ENCODE measurements around the gene DNAJA2.

Gene DNAJA2

GRCh38 chr16:46968063-46968435 lies 5.4 kb downstream of the DNAJA2 start:
- TF ChIP-seq, protein P1, sequence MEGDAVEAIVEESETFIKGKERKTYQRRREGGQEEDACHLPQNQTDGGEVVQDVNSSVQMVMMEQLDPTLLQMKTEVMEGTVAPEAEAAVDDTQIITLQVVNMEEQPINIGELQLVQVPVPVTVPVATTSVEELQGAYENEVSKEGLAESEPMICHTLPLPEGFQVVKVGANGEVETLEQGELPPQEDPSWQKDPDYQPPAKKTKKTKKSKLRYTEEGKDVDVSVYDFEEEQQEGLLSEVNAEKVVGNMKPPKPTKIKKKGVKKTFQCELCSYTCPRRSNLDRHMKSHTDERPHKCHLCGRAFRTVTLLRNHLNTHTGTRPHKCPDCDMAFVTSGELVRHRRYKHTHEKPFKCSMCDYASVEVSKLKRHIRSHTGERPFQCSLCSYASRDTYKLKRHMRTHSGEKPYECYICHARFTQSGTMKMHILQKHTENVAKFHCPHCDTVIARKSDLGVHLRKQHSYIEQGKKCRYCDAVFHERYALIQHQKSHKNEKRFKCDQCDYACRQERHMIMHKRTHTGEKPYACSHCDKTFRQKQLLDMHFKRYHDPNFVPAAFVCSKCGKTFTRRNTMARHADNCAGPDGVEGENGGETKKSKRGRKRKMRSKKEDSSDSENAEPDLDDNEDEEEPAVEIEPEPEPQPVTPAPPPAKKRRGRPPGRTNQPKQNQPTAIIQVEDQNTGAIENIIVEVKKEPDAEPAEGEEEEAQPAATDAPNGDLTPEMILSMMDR (conservative IDR thresholded peaks at IDR 0.05; ENCODE audit: low read depth, low read length) = no peak
- no peak overlapping the region for H3K4me3 ChIP-seq (ENCODE audit: low read depth, low read length)
- DNase-seq (ENCODE audit: low read depth) = no peak

DNA sequence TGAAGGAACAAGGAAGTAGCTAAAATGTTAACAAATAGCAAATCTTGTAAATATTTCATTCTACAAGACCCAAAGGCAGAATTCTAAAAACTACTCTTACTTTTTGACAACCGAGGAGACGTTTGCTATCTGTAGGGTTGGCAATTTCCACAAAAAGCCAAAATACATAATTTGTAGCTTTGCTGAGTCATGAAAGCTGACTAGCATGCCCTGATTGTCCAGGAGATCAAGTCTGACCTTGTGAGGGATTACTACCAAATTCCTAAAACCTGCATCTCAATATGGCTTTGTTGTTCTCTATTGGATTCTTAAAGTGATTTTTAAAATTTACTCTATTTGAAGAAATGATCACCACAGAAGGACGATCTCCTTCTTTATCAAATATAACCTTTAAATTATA lies 10.8 kb downstream of the DNAJA2 start:
- no peak overlapping the region for H3K4me3 ChIP-seq (ENCODE audit: low read depth, low read length)
- no peak for DNase-seq (ENCODE audit: low read depth)
- TF ChIP-seq, protein P1 (conservative IDR thresholded peaks at IDR 0.05; ENCODE audit: low read depth, low read length) = no peak

GRCh38 chr16:46961373-46962353 lies 11.8 kb downstream of the DNAJA2 start:
- H3K4me3 ChIP-seq (ENCODE audit: low read depth, low read length) = no peak overlapping the region
- TF ChIP-seq, protein P1 (conservative IDR thresholded peaks at IDR 0.05; ENCODE audit: low read depth, low read length) = no peak
- DNase-seq (ENCODE audit: low read depth) = no peak

DNA sequence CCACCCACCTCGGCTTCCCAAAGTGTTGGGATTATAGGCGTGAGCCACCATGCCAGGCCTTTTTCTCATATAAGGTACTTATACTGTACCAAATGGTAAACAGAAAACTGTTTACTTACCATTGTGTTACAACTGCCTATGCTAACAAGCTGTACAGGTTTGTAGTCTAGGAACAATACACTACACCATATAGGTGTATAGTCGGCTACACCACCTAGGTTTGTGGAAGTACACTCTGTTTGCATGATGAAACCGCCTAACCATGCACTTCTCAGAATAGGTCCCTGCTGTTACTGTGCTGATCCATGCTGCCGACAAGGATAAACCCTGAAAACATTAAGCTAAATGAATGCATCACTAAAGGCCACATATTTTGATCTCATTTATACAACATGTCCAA lies 18.9 kb downstream of the DNAJA2 start:
- H3K4me3 ChIP-seq (ENCODE audit: low read depth, low read length) = no peak overlapping the region
- no peak for DNase-seq (ENCODE audit: low read depth)
- TF ChIP-seq, protein P1 (conservative IDR thresholded peaks at IDR 0.05; ENCODE audit: low read depth, low read length) = no peak

DNA sequence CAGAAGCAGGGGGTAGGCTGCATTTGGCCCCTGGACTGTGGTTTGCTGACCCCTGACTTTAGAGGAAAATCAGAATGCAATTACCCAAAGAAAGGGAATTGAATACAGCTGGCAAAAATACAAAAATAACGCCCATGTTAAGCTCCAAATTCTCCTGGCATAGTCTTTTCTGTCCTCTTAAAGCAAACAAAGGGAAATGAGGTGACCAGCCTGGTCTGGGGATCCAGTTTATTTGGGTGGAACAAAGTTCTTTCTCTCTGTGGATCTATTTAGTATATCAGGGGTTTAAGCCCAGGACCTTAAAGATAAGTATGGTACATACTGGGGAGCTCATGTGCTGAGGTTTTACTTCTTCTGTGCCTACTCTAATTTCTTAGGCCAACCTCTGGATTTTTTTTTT lies 23.5 kb downstream of the DNAJA2 start:
- DNase-seq (ENCODE audit: low read depth) = no peak
- TF ChIP-seq, protein P1 (conservative IDR thresholded peaks at IDR 0.05; ENCODE audit: low read depth, low read length) = no peak
- no peak overlapping the region for H3K4me3 ChIP-seq (ENCODE audit: low read depth, low read length)

GRCh38 chr16:46949241-46949892 lies 24.1 kb downstream of the DNAJA2 start:
- peak; percentile 16 for DNase-seq (ENCODE audit: low read depth)
- H3K4me3 ChIP-seq (ENCODE audit: low read depth, low read length) = no peak overlapping the region
- TF ChIP-seq, protein P1 (conservative IDR thresholded peaks at IDR 0.05; ENCODE audit: low read depth, low read length) = no peak

Measured in choroid plexus epithelial cell (primary cell).